HG02623 (cell line): ENCODE measurements around the gene CAPRIN1.

Experiments
- ATAC-seq: cut with Tn5 transposase; IDR thresholded peaks from one replicate; pipeline ENCODE4 v1.9.1; 2021; ENCODE audit warnings: moderate library complexity; ENCODE audit not compliant: unreplicated experiment

CAPRIN1 gene

GRCh38 chr11:34139346-34139745 is 87.8 kb downstream of the CAPRIN1 start:
- ATAC-seq, result no peak

GRCh38 chr11:34140149-34140548 is 88.6 kb downstream of the CAPRIN1 start:
- ATAC-seq, result no peak

- no peak for ATAC-seq
Observed at GRCh38 chr11:34143048-34143447, 91.5 kb downstream of the CAPRIN1 start.

- ATAC-seq, result no peak
Observed at GRCh38 chr11:34145073-34145472, 93.5 kb downstream of the CAPRIN1 start.

- ATAC-seq, result peak; percentile 46
Observed at GRCh38 chr11:34145847-34146381, 94.4 kb downstream of the CAPRIN1 start.

- ATAC-seq, result no peak
Observed at GRCh38 chr11:34146411-34146810, 94.9 kb downstream of the CAPRIN1 start.

GRCh38 chr11:34146866-34147265 is 95.3 kb downstream of the CAPRIN1 start:
- no peak for ATAC-seq

GRCh38 chr11:34147581-34147980 is 96.0 kb downstream of the CAPRIN1 start:
- no peak for ATAC-seq

- no peak for ATAC-seq
Observed at GRCh38 chr11:34148504-34149165, 97.1 kb downstream of the CAPRIN1 start.

- no peak for ATAC-seq
Observed at GRCh38 chr11:34149274-34149673, 97.7 kb downstream of the CAPRIN1 start.

GRCh38 chr11:34149786-34150185 is 98.3 kb downstream of the CAPRIN1 start:
- ATAC-seq, result no peak

GRCh38 chr11:34150494-34151151 is 99.1 kb downstream of the CAPRIN1 start:
- ATAC-seq, result no peak
